ENCODE data around the gene LRCH1.

The LRCH1 gene

DNA sequence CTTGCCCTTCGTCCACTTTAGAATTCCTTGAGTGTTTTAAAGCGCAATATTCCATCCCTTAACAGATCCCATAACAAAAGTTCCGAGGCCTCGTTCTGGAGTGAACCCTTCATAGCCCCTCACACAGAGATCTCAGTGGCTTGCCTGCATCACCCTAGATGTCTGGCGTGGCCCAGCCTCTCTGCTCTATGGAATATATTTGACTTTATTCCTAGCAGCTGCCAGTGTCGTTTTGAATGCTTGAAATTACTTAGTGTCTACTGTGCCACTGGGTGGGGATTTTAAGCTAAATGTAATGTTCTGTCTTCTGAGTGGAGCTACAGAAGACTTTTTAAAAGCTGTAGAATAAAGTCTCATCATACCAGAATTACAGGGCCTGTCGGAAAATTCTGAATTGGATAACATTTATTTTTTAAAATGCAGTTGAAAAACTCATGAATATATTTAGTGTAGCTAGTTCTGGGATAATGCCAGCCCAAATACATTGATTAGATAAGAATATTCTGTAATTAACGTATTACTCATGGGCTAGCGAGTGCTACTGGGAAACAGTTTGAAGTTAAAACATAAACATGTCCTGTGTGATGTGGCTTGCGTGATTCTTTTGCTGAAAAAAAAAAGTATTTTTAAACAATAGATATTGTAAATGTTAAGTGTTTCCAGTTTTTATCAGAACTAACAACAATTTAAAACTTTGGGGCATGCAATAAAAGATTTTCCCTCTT is 132.2 kb downstream of the LRCH1 start:
- in situ Hi-C loops (cut with MboI; ENCODE audit: low sequenced_read_pairs), result no loop called here

DNA sequence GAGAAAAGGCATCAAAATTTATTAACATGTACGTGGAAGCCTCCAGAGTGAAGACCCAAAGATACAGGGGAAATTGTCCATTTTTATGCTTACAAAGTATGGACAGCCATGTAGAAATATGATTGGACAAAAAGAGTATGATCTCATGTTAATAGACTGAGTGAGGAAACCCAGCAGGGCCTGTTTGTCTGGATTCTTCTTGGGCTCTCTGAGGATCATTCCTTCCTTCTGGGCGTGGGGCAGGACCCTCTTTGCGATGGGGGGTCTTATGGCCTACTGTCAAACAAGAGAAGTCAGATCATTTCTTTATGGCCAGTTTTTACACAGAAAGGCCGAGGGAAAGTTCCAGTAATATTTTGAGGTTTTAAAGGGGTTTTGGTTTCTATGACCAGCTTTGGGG is 133.2 kb downstream of the LRCH1 start:
- in situ Hi-C loops (cut with MboI; ENCODE audit: low sequenced_read_pairs), result no loop called here

DNA sequence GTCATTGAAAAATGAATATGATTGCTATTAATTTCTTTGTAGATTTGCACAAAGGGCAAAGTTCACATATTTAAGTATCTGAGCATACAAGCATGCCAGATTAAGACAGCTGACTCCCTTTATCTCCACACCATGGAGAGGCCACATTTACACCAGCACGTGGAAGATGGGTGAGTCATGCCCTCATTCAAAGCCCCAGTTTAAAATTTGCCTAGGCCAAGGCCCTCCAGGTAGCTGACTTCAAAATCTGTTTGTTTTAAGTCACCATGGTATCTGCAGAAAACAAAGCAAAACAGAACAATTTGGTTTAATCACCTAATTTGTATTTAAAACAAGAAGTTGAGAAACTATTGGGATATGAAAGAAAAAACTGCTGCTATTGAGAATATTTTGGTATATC is 134.8 kb downstream of the LRCH1 start:
- in situ Hi-C loops (cut with MboI; ENCODE audit: low sequenced_read_pairs), result no loop called here

DNA sequence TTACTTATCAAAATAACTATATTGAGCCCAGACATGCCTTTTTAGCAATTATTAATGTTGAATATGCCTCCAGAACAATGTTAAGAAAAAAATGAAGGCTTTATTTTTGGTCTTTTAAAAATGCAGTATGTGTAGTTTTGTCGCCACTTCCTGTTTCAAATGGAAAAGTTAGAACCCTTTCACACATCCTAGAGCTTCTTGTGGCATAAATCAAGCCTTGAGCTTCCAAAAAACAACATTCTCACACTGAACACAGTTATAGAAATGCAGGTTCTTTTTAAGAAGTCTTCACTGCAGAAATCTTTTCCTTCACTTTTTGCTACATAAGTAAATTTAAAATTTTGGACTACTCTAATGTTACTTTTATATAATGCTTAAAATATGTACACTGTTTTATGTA is 135.3 kb downstream of the LRCH1 start:
- in situ Hi-C loops (cut with MboI; ENCODE audit: low sequenced_read_pairs), result no loop called here

DNA sequence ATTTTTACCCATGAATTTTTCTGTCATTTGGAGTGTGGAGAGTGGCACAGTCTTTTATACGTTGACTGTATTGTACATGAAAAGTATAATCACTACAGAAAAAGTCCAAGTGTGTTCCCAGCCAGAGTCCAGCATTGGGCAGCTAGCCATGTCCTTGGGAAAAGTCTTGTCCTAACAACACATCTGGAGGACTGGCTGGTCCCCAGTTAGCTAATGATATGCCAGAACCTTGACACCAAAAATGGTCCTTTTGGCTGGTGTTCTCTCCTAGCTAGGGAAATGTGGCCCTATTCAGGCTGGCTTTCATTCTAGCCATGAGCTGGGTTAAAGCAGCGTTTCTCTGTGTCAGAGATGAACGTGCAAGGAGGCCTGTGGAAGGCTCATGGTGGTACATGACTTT is 145.0 kb downstream of the LRCH1 start:
- in situ Hi-C loops (cut with MboI; ENCODE audit: low sequenced_read_pairs), result no loop called here

DNA sequence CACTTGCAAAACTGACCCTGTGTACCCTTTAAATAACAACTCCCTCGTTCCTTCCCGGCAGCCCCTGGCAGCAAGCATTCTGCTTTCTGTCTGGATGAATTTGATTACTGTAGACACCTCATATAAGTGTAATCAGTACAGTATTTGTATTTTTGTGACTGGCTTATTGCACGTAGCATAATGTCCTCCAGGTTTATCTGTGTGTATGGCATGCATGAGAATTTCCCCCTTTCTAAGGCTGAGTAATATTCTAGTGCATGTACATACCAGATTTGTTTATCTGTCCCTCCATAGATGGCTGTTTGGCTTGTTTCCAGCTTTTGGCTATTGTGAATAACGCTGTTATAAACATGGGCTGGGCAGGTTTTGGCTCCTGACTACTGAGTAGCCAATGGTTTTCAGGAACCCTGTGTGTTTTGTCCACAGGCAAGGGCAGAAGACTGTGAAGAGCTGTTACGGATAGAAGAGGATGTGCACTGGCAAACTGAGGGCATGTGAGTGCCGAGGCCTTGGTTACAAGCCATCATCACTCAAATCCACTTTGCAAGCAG is 146.0 kb downstream of the LRCH1 start:
- in situ Hi-C loops (cut with MboI; ENCODE audit: low sequenced_read_pairs), result no loop called here

DNA sequence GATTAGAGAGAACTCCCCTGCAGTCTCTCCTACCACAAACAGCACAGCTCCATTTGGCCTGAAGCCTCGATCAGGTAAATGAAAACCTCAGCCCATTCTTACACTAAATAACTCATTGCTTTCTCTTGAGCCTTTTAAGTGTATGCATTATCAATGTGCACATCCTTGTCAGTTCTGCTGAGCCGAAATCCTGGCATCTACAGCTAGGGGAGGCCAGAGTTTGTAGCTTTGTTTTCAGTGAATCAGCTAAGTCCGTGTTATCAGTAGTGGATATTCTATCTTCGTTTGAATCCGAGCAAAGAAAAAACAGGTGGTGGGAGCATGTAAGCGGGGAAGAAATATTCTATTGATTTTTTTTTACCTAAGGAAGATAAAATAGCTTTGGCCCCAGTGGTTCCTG is 159.6 kb downstream of the LRCH1 start:
- in situ Hi-C loops (cut with MboI; ENCODE audit: low sequenced_read_pairs), result no loop called here

DNA sequence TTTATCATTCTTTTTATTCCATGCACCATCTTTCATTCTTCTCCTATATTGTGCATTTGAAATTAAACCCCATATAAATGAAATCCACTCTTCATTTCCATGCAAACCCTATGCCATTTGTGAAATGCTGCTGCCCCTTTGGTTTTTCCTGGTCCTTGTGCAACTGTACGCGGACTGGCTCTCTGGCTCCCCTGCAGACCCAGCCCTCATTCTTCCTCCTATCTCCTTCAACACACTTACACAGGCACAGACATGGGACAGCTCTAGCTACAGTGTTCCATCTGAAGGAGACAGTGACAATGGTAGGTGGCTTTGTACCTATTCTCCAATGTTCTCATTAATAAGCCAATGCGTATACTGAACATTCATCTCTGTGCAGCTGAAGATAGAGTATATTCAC is 162.4 kb downstream of the LRCH1 start:
- in situ Hi-C loops (cut with MboI; ENCODE audit: low sequenced_read_pairs), result no loop called here

DNA sequence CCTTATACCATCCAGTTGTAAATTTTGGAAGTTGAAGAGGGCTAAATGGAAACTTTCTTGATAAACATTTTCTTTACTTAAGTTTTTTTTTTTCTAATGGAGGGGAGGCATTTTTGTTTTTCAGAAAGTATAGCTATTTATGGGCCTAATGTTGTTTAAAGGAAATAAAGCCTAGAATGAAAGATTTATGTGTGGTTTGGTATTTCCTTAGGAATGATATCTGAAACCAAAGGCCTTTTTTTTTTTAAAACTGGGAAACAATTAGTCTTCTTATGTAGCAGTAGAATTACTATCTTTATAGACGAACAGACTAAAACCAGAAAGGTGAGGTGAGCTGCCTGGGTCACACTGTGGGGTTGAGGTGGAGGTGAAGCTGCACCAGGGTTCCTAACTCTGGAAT is 163.9 kb downstream of the LRCH1 start:
- in situ Hi-C loops (cut with MboI; ENCODE audit: low sequenced_read_pairs), result no loop called here

DNA sequence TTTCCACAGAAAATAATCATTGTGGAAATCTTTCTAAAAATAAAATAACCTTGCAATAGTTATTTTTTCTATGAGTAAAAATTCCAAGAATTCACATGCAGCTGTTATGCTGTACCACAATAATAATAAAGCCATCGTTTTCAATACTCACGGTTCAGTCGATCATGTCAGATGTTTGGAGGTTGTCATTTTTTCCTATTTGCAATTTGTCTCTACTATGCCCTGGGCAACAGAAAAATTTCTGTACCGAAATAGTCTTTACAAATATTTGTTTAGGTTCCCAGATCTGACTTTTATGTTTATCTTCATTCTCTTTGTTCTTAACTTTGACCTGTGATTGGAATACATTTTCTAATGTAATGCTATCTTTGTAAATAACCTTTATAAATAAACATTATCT is 164.3 kb downstream of the LRCH1 start:
- in situ Hi-C loops (cut with MboI; ENCODE audit: low sequenced_read_pairs), result no loop called here

DNA sequence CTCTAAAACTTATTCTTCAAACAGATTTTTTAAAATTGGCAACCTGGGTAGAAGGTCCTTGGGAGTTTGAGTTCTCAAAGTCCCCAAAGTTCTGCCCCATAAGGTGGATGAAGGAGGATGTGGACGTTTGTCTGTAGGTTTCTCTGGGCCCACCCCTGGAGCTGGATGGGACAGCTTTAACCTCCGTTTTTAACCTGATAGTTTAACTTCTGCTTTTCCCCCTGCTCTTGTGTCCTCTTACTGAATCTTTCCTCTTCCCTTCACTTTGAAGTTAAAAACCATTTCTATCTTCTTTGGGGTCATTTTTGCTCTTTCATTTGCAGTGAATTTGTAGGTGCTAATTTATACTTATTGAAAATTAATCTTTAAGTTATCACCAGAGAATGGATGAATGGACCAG is 164.9 kb downstream of the LRCH1 start:
- in situ Hi-C loops (cut with MboI; ENCODE audit: low sequenced_read_pairs), result no loop called here

DNA sequence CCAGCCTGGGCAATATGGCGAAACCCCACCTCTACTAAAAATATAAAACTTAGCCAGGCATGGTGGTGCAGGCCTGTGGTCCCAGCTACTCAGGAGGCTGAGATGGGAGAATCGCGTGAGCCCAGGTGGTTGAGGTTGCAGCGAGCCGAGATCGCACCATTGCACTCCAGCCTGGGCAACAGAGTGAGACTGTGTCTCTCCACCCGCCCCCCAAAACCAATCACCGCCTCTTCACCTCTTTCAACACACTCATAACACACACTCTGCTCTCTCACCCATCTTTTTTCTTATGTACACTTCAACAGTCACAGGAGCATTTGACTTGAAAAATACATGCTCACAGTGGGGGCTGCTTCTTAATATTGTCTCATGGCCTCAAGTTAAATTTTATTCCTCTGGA is 167.2 kb downstream of the LRCH1 start:
- in situ Hi-C loops (cut with MboI; ENCODE audit: low sequenced_read_pairs), result loop anchor here (5.0 kb wide), 1 partner anchor 228 kb away; no protein-coding TSS in a partner anchor

DNA sequence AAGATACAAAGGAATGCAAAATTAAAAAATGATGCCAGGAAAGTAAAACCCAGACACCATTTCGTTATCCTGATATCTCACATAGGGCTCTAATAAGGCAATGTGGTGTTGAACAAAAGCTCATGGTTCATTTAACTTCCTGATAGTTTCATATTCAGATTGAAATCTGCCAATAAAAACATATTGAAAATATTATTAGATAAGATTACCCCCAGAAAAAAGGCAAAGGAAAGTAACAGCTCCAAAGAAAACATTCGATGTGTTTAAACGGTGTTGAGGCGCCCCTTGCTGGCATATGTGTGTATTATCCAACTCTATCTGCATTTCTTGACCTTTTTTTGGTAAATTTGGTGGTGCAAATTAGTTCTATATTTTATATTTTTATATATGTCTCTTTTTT is 168.1 kb downstream of the LRCH1 start:
- in situ Hi-C loops (cut with MboI; ENCODE audit: low sequenced_read_pairs), result loop anchor here (5.0 kb wide), 1 partner anchor 229 kb away; no protein-coding TSS in a partner anchor

DNA sequence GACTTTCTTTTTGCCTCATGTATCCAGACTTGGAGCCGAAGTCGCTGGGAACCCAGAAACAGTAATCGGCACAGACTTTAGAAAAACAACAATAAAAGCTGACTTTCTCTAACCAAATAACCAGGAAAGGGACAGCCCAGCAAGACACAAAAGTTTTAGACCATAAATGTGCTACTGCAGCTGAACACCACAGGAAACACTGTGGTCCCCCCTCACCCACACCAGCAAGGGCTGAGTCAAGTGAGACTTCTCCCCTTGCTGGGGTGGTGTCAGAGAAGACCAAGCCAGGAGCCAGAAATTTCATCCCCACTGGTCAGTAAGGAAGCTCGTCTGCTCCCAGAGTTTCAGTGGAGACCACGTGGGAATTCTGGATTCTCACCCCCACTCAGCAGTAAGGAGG is 173.4 kb downstream of the LRCH1 start:
- in situ Hi-C loops (cut with MboI; ENCODE audit: low sequenced_read_pairs), result no loop called here

DNA sequence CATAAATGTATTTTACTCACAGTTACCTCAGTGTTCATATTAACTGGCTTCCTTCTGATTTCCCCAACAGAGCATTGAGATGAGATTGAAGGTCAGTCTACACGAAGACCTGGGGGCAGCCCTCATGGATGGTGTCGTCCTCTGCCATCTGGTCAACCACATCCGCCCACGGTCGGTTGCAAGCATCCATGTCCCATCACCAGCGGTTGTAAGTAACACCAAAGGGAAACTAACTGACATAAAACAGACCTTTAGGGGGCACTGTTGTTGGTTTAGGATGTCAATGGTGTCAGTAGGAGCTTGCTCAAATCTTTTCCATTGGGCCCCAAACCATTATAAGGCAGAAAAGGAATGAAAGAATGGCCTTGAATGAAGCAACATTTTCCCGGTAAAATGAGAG is 175.8 kb downstream of the LRCH1 start:
- in situ Hi-C loops (cut with MboI; ENCODE audit: low sequenced_read_pairs), result no loop called here

DNA sequence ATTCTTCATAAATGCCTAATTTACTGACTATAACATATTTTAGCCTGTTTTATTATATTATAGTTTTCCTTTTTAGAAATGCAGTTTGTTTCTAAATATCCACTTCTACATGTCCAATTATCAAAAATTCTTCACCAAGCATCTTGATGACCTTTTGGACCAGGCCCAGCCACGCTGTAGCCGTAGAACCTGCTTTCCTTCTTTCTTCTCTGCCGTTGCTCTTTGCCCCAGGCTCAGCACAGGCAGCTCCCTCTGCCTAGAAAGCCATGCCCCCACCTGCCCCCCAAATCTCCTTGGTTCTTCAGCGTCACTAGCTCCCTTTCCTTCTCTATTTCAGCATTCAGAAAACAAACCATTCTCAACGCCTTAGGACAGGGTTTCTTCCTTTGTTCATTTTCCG is 178.6 kb downstream of the LRCH1 start:
- in situ Hi-C loops (cut with MboI; ENCODE audit: low sequenced_read_pairs), result no loop called here

DNA sequence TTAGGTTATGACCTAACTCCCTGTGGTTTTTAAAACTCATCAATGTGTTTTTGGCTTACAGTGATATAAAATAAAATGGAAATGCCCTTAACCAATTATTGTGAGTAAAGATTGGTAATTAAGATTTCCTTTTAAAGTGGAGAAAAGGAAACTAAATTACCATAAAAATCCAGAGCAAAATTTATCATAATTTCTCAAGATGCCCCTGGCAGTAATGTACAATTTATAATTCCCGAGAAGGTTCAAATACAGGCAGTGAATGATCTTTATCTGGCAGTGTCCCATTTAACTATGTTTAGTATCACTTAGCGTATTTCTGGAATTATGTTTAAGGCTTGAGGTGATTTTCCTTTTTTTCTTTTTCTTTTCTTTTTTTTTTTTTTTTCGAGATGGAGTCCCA is 182.5 kb downstream of the LRCH1 start:
- in situ Hi-C loops (cut with MboI; ENCODE audit: low sequenced_read_pairs), result no loop called here

DNA sequence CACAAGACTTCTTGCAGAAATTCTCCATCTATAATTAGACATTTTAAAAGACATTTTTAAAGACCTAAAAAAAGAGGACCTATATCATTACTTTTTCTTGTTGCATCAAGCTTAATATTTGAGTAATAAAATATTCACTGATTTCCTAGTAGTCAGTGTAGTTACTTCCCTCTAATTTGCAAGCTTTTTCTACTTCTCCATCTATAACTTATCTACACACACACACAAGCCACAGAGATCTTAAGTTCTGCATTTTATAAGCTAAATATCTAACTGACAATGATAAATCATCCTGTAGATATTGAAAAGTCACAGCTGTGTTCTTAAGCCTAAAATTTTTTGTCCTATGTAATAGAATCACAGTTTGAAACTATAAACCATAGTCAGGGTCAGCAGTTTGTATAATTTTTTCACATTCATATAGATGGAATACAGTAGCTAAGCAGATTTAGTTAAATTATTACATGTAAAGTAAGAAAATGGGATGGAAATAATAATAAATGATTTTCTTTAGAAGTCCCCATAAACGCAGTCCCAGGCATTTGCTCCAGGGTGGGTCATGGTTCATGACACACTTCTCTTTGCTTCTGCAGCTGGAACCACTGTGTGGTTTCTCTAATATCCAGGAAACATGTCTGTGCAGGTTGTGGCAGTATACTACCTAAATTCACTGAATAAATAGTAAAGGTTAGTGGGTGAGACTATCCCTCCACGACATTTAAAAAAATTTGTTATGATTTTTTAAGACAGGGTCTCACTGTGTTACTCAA is 183.8 kb downstream of the LRCH1 start:
- in situ Hi-C loops (cut with MboI; ENCODE audit: low sequenced_read_pairs), result no loop called here

DNA sequence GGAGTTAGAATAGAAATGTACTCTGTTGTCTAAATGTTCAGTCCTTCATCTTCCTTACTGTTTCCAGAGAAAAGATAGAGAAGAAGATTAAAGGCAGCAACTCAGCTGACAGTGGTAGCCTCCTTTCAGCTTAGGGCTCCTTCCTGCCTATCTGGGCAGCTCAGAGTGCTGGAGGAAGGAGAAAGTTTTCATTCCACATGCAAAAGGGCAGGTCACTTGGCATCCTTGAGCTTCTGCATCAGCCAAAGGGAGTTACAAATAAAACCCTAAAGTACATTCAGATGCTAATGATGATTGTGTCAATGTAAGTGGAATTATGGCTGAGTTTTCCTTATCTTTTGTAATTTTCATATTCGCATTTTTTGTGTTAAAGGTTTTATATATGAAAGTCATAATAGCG is 185.1 kb downstream of the LRCH1 start:
- in situ Hi-C loops (cut with MboI; ENCODE audit: low sequenced_read_pairs), result no loop called here

DNA sequence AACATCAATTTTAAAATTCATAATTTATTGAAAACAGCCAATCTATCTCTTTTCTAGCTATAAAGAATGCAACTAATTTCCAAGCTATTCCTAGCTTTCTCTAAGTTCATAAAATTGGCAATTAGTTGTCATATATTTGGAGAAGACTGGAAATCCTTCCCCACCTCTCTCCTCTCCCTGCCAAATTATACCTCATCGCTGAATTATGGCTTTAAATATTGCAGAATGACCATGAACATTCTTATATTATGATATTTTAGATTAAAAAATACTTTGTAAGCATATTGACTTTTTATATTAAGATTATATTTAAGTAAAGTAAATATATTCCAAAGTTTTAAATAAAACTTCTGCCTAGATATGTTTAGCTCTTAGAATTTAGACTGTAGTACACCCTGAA is 185.8 kb downstream of the LRCH1 start:
- in situ Hi-C loops (cut with MboI; ENCODE audit: low sequenced_read_pairs), result no loop called here

DNA sequence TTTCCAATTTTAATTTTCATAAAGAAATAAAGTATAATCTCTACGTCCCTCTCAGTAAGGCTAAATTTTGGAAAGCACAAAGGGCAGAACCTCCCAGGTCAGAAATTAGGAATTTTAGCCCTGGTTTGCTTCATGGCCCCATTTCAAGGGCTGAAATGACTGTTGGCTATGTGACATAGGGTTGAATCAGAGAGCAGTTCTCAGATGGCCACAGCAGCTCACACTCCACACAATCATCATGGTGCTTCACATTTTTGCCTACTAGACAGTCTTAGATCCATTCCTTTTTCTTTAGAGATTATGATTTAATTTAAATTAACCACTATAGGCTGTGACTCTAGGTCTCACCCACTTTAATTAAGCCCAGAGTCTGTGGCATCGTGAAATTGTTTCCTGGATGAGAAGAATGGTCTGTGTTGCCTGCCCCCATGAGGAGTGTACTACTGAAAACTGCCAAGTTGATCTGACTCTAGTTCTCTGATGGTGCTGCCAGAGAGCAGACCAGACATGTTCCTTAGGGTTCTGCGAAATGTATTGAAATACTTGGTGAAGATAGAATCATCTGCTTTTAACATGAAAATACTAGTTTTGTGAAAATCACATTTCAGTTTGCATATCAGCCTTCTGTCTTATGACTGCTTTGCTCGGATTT is 186.6 kb downstream of the LRCH1 start:
- in situ Hi-C loops (cut with MboI; ENCODE audit: low sequenced_read_pairs), result no loop called here

DNA sequence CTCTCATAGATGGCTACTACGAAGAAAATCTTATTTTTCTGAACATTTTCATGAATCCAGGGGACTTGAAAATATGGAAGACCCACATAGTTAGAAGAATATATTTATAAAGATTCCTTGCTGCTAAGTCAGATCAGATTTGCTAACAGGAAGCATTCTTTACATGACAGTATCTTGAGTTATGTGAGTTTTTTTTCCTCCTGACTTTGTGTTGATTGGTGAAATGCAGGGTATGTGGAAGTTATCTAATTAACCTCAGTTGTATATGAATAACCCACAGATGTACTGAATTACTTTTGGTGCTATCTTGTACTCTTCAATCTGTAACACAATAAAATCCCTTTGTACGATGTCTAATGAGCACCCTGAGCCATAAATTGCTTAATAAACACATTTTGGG is 190.2 kb downstream of the LRCH1 start:
- in situ Hi-C loops (cut with MboI; ENCODE audit: low sequenced_read_pairs), result no loop called here

Data from HL-60/S4 (cell line).